ENCODE results near the gene RPS8.

DNA sequence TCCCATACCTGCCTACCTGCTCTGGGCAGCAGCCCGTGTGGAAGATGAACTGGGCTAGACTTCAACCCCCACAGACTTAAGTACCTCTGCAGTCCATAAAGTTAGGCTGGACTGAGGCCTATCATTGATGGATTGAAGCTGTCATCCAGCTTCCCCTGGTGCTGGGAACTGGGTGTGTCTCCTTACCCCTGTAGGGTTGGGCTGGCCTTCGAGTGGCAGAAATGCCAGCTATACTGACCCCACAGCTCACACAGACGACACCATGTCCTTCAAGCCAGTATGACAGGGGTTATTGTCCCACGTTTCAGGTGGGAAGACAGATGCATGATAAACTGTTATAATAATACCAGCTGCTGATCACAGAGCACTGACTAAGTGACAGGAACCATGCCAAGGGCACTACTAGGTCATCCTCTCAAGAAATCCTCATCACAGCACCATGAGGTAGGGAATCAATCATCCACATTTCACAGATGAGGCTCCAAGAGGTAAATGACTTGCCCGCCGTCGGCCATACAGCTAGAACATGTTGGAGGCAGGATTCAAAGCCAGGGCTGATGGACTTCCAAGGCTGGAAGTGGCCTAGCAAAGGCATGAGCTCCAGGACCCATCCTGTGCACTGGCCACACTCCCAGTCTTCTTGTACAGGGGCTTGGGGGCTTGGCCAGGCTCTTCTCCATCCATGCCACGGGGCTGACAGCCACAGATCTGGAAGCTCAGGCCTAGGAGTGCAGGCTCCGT, 12.9 kb downstream of the RPS8 start, which contains the start of gene BEST4:
- TF ChIP-seq, protein P1, sequence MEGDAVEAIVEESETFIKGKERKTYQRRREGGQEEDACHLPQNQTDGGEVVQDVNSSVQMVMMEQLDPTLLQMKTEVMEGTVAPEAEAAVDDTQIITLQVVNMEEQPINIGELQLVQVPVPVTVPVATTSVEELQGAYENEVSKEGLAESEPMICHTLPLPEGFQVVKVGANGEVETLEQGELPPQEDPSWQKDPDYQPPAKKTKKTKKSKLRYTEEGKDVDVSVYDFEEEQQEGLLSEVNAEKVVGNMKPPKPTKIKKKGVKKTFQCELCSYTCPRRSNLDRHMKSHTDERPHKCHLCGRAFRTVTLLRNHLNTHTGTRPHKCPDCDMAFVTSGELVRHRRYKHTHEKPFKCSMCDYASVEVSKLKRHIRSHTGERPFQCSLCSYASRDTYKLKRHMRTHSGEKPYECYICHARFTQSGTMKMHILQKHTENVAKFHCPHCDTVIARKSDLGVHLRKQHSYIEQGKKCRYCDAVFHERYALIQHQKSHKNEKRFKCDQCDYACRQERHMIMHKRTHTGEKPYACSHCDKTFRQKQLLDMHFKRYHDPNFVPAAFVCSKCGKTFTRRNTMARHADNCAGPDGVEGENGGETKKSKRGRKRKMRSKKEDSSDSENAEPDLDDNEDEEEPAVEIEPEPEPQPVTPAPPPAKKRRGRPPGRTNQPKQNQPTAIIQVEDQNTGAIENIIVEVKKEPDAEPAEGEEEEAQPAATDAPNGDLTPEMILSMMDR (IDR thresholded peaks at IDR 0.05; ENCODE audit: low read depth, low read length), result no peak
- TF ChIP-seq EZH2phosphoT487 (IDR thresholded peaks at IDR 0.05; ENCODE audit: low read depth), result no peak
